C4-2B (cell line): ENCODE data around the gene CDT1.

ENCODE experiments used
- ZFX ChIP-seq: fragments of 450-650 bp; IDR thresholded peaks from 2 replicates; pipeline ENCODE4 v1.6.1; 2017
- TF ChIP-seq, protein P1 (sequence below): fragments of 450-650 bp; conservative IDR thresholded peaks from 2 replicates; pipeline ENCODE4 v1.5.1; 2017; ENCODE audit warnings: mild to moderate bottlenecking

- TF ChIP-seq, protein P1, sequence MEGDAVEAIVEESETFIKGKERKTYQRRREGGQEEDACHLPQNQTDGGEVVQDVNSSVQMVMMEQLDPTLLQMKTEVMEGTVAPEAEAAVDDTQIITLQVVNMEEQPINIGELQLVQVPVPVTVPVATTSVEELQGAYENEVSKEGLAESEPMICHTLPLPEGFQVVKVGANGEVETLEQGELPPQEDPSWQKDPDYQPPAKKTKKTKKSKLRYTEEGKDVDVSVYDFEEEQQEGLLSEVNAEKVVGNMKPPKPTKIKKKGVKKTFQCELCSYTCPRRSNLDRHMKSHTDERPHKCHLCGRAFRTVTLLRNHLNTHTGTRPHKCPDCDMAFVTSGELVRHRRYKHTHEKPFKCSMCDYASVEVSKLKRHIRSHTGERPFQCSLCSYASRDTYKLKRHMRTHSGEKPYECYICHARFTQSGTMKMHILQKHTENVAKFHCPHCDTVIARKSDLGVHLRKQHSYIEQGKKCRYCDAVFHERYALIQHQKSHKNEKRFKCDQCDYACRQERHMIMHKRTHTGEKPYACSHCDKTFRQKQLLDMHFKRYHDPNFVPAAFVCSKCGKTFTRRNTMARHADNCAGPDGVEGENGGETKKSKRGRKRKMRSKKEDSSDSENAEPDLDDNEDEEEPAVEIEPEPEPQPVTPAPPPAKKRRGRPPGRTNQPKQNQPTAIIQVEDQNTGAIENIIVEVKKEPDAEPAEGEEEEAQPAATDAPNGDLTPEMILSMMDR = no peak
- TF ChIP-seq ZFX = no peak
Observed at GRCh38 chr16:88818575-88818874, 14.9 kb downstream of the CDT1 start.
